Suppressor macrophage treated with lipopolysaccharide for 4 hours (primary cell): ENCODE measurements around the gene WNT9B.

ENCODE experiments used
- DNase-seq: peaks from one replicate; pipeline ENCODE4 v3.0.0-alpha.2; 2020

WNT9B gene

DNA sequence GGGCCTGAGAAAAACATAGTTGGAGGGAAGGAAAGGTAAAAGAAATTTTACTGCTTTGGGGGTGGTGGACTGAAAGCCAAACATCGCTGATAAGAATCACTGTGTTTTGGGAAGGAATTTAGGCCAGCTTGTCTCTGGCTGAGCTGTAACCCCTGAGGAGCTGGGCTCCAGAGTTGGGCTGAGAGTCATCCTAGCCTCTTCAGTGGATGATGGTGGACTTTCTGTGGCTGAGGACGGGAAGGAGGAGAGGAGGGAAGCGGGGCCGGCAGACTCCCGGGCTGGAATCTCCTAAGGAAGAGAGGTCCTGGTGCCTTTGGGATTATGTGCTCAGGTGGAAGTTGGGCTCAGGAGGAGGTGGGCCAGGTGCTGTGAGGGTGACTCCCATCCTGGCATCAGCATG, 8.6 kb downstream of the WNT9B start:
- DNase-seq: no peak

DNA sequence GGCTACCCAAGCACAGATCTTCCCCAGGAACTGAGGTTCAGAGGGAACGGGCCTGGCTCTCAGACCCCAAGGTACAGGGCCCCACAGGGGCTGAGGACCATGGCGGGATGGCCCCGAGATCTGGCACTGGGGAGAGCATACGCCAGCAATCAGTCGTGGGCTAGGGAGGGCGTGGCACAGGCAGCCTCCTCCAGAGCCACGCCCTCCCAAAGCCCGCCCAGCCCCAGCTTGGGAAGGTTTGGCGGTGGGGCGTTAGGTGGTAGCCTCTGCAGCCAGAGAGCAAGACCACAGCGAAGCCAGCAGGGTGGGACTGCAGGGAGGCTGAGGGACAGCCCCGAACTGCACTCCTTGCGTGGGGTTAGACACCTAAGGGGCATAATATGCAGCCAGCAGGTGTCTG, 11.6 kb downstream of the WNT9B start:
- no peak for DNase-seq

DNA sequence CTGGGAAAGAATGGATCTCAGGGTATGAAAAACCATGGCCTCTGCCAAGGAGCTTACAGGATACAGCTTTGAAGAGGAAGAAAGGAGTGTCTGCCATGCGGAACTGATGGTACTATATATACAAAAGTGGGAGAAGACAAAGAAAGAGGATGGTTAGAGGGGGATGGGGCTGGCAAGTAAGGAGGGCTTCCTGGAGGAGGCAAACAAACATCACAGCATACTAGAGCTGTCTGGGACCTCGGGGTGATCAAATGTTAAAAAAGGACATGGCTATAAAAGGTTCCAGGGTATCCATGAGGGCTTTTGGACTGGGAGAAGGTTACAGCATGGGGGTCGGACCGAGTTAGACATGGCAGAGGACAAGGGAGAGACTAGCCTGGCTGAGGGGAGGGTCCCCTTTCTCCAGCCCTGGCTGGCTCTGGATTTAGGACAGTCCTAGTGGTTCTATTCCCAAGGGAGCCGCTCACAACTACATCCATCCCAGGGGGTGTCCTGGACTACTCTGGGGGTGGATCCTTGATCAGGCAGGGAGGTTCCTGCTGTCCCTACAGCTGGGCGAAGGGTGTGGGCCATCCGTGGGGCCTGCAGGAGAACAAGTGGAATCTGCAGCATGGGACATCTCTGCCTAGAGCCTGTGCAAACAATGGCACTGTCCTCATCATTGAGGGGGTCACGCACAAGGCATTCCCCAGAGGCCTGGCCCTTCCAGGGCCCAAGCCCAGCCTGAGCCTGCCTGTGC, 12.2 kb downstream of the WNT9B start:
- no peak for DNase-seq

DNA sequence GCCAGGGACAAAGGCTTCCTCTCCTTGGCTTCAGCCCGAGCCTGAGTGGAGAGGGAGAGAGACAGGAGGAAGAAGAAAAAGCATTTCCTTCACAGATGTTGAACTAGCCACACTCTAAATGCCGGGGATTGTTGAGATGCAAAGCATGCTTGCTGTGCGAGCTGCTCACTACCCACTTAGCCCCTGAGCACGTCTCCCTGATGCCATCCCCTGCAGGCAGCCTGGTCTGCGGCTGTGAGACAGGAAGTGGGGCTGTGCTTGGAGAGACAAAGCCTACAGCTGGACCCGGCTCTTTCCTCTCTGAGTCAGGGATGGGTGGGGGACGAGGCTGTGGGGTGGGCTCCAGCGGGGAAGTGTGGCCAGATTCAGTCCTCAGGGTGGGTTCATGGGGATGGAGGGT, 13.7 kb downstream of the WNT9B start:
- DNase-seq: no peak

DNA sequence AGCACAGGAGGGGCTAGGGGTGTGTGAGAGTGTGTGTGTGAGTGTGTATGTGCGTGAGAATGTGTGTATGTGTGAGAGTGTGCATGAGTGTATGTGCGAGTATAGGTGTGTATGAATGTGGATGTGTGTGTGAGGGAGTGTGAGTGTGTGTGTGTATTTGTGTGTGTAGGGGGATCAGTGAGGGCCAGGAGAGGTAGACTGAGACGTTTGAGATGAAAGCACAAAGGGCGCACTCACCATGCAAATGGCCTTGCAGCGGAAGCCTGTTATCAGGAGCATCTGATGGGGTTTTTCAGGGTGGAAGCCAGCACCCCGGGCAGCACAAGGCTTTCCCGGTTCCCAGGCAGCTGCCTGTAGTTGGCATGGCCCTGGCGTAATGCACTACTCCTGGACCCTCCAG, 14.9 kb downstream of the WNT9B start:
- no peak for DNase-seq

DNA sequence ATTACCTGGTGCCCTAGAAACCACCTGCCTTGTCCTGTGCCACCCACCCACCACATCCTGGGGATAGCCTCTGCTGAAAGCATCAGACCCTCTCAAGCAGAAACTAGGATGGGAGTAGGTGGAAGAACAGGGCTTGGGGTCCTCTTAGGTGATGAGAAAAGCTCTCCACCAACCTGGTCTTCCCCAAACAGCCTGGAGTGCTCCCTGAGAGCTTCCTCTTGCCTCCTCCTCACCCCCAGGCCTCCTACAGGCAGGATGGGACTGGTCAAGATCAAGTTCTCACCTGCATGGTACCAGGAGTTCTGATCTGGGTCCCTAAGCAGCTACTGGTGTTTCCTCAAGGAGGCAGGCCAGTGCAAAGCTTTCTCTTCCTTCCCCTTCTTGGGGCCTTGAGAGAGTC, 15.4 kb downstream of the WNT9B start:
- DNase-seq: no peak

DNA sequence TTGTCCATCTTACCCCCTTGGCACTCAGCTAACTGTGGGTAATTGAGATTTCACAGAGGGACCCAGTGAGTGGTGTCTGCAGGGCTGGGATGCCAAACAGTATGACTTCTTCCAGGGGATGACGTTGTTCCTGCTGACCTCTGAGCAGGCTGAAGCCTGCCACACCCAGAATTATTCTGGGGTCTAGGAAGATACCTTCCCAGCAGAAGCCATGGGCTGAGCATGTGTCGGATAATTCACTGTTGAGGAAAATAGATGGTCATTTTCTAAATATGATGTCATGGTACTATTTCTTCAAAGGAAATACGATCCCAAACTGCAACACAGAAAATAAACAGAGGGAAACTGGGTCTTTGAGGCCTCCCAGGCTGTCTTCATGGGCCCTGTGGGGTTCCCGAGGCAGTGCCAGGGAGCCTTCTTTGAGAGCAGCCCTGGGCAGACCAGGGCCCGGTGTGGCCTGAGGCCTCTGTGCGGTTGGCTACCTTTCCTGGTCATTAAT, 17.4 kb downstream of the WNT9B start:
- DNase-seq: no peak

DNA sequence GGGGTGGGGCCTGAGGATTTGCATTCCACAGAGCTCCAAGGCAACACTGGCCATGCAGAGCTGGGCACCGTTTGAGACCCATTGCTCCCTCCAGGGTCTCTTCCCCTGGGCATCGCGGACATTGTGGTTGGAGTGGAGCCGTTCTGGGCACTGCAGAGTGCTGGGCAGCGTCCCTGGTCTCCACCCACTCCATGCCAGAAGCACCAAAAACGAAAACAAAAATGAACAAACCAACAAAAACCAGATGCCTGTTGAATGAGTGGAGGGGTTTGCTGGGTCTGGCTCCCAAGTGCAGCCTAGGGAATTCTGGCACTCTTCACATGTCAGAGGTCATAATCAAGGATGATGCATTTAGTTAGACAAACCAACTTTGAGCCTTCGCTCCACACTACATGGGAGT, 17.9 kb downstream of the WNT9B start:
- no peak for DNase-seq

DNA sequence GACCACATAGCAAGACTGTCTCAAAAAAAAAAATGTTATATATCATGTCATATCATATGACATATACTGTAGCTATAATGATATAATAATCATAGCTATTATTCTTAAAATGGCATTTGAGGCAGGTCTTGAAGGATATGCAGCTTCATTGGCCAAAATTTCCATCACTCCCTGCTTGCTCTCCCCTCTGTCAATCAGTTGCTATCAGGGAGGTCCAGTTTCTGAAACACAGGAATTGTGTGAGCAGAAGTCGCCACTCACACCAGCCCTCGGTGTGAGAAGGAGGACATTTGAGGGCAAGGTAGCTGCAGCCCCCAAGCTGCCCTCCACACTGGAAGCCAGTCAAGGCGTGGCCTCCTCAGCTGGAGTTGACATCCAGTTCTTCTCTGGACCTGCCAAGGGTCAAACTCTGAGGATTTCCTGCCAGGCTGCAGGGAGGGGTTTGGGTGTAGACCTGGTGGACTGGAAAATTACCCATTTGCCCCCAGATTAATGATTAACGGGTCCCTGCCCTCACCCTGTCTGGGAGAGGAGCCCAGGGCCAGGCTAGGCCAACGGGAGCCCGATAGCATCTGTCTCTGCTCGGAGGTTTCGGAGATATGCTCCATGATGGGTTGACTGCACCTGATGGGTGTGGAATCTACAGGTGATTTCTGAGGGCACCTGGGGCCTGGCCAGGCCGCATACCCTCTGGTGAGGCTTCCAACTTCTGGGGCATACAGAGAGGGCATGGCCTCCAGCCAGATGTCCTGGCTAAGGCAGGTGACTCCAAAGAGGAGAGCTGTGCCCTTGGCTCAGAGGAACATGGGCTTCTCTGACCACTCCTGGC, 18.8 kb downstream of the WNT9B start:
- no peak for DNase-seq

DNA sequence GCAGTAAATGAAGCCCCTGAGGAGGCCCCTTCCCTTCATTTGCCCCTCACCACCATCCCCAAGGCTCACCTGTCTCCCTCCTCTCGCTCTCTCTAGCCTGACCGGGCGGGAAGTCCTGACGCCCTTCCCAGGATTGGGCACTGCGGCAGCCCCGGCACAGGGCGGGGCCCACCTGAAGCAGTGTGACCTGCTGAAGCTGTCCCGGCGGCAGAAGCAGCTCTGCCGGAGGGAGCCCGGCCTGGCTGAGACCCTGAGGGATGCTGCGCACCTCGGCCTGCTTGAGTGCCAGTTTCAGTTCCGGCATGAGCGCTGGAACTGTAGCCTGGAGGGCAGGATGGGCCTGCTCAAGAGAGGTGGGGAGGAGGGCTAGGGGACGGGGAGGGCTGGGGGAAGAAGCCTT, 21.0 kb downstream of the WNT9B start:
- no peak for DNase-seq

DNA sequence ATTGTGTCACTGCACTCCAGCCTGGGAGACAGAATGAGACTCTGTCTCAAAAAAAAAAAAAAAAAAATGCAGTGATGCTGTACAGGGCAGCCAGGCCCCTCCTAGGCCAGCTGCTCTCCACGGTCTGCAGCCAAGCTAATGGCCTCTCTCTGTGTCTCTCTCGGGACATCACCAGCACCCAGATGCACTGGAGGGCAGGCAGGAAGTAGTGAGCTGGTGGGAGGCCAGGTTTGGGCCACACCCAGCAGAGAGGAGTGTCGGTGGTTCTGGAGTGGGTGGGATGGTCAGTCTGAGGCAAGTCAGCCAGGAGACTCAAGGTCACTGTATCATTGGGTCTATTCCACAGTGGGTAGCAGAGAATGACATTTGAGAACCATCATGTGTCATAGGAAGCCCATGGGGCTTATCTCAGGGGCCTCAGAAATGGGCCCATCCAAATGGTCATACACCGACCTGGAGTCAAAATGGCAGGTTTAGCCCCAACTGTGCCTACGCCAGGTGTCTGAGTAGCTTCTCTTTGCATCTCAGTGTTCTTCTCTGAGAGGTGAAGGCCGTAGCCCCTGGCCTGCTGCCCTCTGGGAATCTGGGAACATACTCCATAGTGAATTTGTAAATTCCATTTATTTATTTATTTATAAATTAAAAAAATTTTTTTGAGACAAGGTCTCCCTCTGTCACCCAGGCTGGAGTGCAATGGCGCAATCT, 22.7 kb downstream of the WNT9B start:
- no peak for DNase-seq

DNA sequence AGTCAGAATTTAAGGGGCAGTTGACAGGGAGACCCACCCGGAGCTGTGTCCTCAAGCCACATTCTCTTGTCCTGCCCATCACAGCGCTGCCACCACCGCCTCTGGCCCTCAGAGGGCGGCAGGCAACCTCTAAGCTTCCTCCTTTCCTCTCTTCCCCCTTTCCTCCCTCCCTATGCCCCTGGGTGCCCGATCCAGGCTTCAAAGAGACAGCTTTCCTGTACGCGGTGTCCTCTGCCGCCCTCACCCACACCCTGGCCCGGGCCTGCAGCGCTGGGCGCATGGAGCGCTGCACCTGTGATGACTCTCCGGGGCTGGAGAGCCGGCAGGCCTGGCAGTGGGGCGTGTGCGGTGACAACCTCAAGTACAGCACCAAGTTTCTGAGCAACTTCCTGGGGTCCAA, 23.5 kb downstream of the WNT9B start:
- no peak for DNase-seq

DNA sequence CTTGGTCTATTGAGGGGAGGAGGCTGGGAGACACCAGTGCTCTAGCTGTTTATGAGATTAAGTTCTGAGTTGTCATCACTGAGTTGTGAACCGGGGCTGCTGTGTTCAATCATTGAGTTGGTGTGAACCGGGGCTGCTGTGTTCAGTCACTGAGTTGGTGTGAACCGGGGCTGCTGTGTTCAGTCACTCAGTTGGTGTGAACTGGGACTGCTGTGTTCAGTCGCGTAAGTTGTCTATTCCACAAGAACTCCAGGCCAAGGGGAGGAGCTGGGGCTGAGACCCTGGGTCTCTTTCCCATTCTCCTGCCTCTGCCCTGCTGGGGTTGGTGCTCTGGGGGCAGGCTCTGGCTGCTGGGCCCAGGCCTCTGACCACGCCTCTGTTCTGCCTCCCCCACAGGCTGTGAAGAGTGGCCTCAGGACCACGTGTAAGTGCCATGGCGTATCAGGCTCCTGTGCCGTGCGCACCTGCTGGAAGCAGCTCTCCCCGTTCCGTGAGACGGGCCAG, 24.5 kb downstream of the WNT9B start:
- no peak for DNase-seq

DNA sequence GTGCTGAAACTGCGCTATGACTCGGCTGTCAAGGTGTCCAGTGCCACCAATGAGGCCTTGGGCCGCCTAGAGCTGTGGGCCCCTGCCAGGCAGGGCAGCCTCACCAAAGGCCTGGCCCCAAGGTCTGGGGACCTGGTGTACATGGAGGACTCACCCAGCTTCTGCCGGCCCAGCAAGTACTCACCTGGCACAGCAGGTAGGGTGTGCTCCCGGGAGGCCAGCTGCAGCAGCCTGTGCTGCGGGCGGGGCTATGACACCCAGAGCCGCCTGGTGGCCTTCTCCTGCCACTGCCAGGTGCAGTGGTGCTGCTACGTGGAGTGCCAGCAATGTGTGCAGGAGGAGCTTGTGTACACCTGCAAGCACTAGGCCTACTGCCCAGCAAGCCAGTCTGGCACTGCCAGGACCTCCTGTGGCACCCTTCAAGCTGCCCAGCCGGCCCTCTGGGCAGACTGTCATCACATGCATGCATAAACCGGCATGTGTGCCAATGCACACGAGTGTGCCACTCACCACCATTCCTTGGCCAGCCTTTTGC, 25.0 kb downstream of the WNT9B start:
- no peak for DNase-seq

DNA sequence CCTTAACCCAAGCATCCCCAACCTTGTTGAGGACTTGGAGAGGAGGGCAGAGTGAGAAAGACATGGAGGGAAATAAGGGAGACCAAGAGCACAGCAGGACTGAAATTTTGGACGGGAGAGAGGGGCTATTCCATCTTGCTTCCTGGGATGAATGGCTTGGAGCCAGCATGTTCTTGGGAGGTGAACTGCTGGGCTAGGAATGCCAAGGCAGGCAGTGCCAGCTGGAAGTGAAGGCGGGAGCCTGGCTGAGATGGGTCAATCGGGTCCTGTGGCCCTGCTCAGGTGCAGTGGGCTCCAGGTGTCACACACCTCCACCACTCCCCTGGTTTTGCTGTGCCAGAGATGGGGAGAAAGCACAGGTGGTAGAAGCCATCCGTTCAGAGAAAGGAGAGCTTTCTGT, 25.5 kb downstream of the WNT9B start:
- DNase-seq: no peak

DNA sequence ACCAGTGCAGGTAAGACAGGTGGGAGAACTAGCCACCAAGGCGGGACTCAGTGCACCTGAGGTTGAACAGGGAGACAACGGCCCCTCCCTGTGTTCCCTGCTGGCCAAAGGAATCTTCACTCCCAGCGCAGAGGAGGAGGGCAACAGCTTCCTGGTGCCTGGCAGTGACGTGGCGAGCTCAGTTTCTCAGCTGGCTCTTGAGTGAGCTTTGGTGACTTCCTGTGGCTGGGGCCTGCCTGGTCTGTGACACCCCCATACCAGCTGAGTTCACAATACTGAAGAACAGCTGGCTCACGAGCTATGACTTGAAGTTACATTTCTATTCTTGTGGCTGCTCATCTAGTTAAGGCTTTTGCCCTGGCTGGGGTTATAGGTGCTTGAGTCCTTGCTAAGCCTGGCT, 26.1 kb downstream of the WNT9B start:
- peak; percentile 16 for DNase-seq

DNA sequence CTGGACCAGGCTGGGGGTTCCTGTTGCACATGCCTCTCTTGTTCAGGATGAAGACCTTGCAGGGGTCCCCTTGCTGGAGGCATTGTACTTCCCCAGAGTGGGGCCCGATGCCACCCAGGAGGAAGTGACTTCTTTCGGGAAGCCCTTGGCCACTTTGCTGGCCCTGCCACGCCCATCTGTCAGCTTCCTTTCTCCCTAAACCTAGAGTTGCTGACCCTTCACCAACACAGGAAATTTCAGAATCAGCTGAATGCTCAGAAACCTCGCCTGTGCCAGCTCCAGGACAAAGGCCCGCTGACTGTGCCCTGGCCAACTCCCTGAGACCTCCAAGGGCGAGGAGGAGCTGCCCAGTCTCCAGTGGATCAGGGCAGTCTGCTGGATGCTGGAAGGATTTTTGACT, 26.7 kb downstream of the WNT9B start:
- peak; percentile 66 for DNase-seq

DNA sequence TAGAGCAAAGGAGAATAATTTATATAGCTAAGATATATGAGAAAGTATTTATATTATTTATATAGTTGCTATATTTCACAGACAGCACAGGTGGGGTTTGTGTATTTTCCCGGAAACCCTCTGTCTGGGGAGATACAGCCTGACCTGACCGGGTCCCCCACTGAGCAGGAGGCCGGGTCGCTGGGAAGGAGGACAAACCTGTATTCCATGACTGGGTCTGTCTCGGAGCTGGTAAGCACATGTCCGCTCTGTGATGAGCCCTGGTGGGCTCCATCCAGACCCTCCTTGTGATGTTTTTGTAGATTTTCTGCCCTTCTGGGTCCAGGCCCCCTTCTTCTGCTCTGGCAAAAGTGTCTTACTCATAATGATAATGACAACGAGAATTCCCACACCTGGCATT, 27.7 kb downstream of the WNT9B start:
- DNase-seq: no peak

DNA sequence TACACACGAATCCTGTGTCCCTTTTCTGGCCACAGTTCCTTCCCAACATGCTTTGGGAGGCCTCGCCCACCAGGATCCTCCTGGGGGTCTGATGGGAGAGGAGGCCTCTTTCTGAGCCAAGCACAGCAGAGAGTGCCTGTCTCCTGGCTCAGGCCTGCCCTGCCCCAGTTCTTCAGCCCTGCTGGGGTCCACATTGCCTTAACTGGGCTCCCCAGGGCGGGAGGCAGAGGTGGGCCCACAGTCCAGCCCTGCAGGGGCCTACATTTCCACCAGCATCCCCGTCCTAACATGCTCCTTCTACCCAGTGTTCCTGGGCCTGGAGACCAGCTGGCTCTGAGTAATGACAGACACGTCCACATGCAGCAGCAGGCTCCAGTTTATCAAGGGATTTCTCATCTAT, 29.6 kb downstream of the WNT9B start:
- DNase-seq: no peak

DNA sequence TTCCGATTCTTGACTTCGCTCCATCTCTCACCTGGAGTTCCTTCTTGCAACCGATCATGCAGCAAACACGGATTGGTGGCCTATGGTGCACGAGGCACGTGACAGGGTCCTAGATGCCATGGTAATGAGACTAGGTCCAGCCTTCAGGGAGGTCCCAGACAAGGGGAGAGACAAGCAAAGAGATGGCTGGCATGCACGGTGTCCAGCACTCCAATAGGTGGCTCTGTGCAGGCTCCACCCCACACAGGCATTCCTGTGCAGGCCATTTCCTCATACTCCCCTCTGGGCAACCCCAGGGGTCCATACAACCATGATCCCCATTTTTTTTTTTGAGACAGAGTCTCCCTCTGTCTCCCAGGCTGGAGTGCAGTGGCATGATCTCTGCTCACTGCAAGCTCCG, 31.3 kb downstream of the WNT9B start:
- no peak for DNase-seq

DNA sequence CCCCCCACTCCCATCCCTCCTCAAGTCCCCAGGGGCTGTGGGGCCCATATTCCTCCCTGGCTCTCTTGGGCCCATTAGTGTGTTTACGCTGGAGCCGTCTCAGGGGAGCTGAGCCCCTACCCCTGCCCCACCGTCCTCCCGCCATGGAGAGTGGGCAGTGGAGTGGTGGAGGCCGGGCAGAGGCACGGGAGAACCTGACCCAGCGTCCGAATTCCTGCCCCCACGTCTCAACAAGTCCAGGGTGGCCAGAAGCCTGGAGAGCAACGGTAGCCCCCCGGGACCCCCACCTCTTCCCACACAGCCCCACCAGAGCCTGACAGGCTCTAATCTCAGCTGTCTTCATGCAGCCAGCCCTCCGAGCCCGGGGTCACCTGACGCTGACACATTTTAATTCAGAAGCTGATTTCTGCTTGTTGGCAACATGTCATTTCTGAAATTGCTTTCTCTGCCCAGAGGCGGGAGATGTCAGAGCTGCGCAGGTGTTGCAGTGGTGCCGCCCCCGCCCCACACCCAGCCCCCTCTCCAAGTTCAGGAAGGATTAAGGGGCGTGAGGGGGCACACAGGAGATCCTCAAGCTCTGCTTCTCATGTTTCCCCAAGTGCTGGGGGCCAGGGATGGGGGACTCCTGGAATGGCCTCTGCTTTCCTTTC, 32.6 kb downstream of the WNT9B start:
- no peak for DNase-seq

DNA sequence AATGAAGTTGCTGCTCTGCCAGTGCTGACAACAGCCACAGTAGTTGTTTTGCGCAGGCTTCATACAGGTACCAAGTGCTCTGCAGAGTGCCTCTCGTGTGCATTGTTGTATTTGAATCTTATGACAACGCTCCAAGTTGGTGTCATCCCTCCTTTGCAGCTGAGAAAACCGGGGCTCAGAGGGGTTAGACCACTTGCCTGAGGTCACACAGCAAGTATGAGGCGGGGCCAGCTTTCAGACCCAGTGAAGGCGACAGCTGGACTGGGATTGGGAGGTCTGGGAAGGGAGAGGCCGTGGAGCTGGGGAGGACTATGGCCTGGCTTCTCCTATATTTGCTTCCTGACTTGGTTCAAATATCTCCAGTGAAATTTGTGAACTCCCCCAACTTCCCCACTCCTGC, 33.2 kb downstream of the WNT9B start:
- DNase-seq: no peak
